ENCODE results near the gene GNG4. TPM values are rescaled to one million over a fixed set of nuclear protein-coding genes. Genes with fewer than 3 reads are reported as not detected.
"Not testable (repeated sequence)": the region's sequence is repeated elsewhere in the genome, so short reads cannot be mapped to it uniquely, and the experiment has no call there.

GNG4 gene
- total RNA-seq, 2 donors from 2014 or later: not detected

GRCh38 chr1:235663628-235664027 is 14.0 kb upstream of the GNG4 start:
- H3K4me3 Mint-ChIP-seq: no peak overlapping the region
- no peaks in the 10 kb centered on the region for H3K36me3 Mint-ChIP-seq (ENCODE audit: low read depth)
- H3K27ac Mint-ChIP-seq: no peak overlapping the region
- H3K27me3 Mint-ChIP-seq: no peaks in the 10 kb centered on the region
- H3K9me3 ChIP-seq (ENCODE audit: control insufficient read depth, low read length, poor library complexity, severe bottlenecking): no peaks in the 10 kb centered on the region
- no peaks in the 10 kb centered on the region for H3K4me1 Mint-ChIP-seq
- ATAC-seq: no peak
- DNase-seq: no peak

DNA sequence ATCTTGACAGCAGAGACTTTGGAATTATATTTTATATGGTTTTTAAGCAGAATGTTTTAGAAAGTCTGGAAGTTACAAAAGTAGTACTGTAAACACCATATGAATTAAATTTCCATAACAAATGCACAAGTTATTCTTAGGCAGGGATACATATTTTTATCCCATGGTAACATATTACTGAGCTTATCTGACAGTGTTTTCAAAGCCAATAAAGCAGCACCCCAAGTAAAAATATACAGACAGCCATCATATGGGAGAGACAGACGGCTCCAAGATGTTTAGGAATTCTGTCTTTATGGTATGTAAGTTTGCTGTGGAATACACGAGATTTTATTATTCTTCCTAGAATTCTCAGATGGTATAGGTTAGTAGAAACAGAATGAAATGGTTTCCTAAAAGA is 12.0 kb upstream of the GNG4 start:
- DNase-seq (no peak), ATAC-seq (no peak)
- Mint-ChIP-seq H3K4me3 (no peak overlapping the region), H3K4me1 (no peaks in the 10 kb centered on the region), H3K36me3 (ENCODE audit: low read depth) (no peaks in the 10 kb centered on the region), H3K27me3 (no peaks in the 10 kb centered on the region), H3K27ac (no peak overlapping the region)
- no peaks in the 10 kb centered on the region for H3K9me3 ChIP-seq (ENCODE audit: control insufficient read depth, low read length, poor library complexity, severe bottlenecking)

DNA sequence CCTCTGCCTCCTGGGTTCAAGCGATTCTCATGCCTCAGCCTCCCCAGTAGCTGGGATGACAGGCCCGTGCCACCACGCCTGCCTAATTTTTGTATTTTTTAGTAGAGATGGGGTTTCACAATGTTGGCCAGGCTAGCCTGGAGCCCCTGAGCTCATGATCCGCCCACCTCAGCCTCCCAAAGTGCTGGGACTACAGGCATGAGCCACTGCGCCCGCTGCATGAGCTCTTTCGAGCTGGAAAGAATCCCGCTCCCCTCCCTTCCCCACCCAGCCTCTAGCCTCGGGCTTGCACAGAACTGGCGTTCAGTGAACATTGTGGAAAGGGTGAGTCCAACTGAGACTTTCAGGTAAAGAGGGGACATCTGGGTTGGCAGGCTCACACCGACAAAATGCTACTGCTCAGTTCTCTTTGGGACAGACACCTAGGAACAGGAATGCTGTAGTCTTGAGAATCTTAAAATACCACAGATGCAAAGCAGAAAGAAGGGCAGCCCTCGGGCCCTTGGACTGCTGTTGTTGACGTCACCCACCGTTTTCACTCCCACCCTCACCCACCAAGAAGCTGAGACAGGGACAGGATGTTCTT is 9.7 kb upstream of the GNG4 start:
- Mint-ChIP-seq H3K27ac (no peak overlapping the region), H3K4me3 (no peak overlapping the region), H3K4me1 (no peaks in the 10 kb centered on the region), H3K27me3 (peaks cover 1% of the 10 kb centered on the region), H3K36me3 (ENCODE audit: low read depth) (no peaks in the 10 kb centered on the region)
- H3K9me3 ChIP-seq (ENCODE audit: control insufficient read depth, low read length, poor library complexity, severe bottlenecking): no peaks in the 10 kb centered on the region
- ATAC-seq: no peak
- DNase-seq: no peak

- H3K27ac Mint-ChIP-seq: no peak overlapping the region
- H3K27me3 Mint-ChIP-seq: peaks cover 11% of the 10 kb centered on the region
- no peak overlapping the region for H3K4me3 Mint-ChIP-seq
- ATAC-seq (no peak), DNase-seq (no peak)
- H3K36me3 Mint-ChIP-seq (ENCODE audit: low read depth): no peaks in the 10 kb centered on the region
- no peaks in the 10 kb centered on the region for H3K4me1 Mint-ChIP-seq
- no peaks in the 10 kb centered on the region for H3K9me3 ChIP-seq (ENCODE audit: control insufficient read depth, low read length, poor library complexity, severe bottlenecking)
Observed at GRCh38 chr1:235657747-235658526, 8.4 kb upstream of the GNG4 start.

DNA sequence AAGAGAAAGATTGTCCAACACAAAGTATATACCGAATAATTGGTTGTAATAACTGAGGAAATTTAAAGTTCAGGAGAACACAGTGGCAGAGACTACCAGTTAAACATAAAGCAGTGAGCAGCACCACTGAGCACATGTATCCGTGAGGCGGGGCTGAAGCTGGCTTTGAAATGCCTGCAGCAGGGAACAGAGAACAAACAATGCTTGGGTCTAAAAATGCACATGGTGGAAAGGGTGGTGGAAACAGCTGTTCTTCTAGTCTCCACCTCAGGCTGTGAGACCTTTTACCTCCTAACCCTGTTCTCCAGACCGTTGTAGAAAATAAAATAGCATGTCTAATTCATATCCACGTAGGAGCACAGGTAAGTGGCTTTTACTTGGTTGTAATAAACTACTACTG is 7.7 kb upstream of the GNG4 start:
- H3K27ac Mint-ChIP-seq: no peak overlapping the region
- ATAC-seq (no peak), DNase-seq (no peak)
- no peaks in the 10 kb centered on the region for H3K9me3 ChIP-seq (ENCODE audit: control insufficient read depth, low read length, poor library complexity, severe bottlenecking)
- no peak overlapping the region for H3K4me3 Mint-ChIP-seq
- no peaks in the 10 kb centered on the region for H3K4me1 Mint-ChIP-seq
- H3K27me3 Mint-ChIP-seq: peaks cover 18% of the 10 kb centered on the region
- H3K36me3 Mint-ChIP-seq (ENCODE audit: low read depth): no peaks in the 10 kb centered on the region

- no peaks in the 10 kb centered on the region for H3K9me3 ChIP-seq (ENCODE audit: control insufficient read depth, low read length, poor library complexity, severe bottlenecking)
- DNase-seq (no peak), ATAC-seq (no peak)
- Mint-ChIP-seq H3K4me3 (no peak overlapping the region), H3K27me3 (peaks cover 50% of the 10 kb centered on the region), H3K27ac (no peak overlapping the region), H3K36me3 (ENCODE audit: low read depth) (peaks cover 6% of the 10 kb centered on the region), H3K4me1 (peaks cover 11% of the 10 kb centered on the region)
Observed at GRCh38 chr1:235652364-235652763, 2.8 kb upstream of the GNG4 start.

DNA sequence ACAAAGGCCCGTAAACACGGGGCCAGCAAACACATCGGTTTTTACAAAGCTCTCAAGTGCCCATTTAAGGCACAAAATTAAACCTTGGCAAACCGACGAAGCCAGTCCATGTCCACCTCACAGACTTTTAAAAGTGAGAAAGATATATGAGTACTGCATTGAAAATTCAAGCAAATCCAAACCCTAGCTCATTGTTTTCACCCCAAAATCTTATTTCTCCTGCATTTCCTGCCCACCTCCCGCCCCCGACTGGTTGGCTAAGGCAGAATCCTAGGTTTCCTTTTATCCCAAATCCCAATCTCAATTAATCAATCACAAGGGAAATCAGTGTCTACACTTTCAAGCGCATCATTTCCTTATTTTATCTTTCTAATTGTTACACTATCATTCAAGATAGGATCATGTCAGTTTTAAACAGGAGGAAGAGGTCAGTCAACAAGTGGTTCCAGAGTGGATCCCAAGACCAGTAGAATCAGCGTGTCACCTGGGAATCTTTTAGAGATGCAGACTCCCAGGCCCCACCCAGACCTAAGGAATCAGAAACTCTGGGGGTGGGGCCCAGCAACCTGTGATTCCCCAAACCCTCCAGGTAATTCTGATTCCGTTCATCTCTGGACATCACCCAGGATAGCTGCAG is 1.7 kb upstream of the GNG4 start:
- H3K9me3 ChIP-seq (ENCODE audit: control insufficient read depth, low read length, poor library complexity, severe bottlenecking): no peaks in the 10 kb centered on the region
- ATAC-seq: no peak
- Mint-ChIP-seq H3K4me1 (peaks cover 11% of the 10 kb centered on the region), H3K27me3 (peaks cover 60% of the 10 kb centered on the region), H3K4me3 (peak overlapping the region; percentile 75), H3K27ac (peak overlapping the region; percentile 69), H3K36me3 (ENCODE audit: low read depth) (peaks cover 6% of the 10 kb centered on the region)
- no peak for DNase-seq

GRCh38 chr1:235650341-235651169 is 971 bp upstream of the GNG4 start:
- Mint-ChIP-seq H3K27me3 (peaks cover 64% of the 10 kb centered on the region), H3K36me3 (ENCODE audit: low read depth) (peaks cover 6% of the 10 kb centered on the region), H3K27ac (peak overlapping the region; percentile 69), H3K4me1 (peaks cover 11% of the 10 kb centered on the region), H3K4me3 (peak overlapping the region; percentile 75)
- H3K9me3 ChIP-seq (ENCODE audit: control insufficient read depth, low read length, poor library complexity, severe bottlenecking): no peaks in the 10 kb centered on the region
- DNase-seq (no peak), ATAC-seq (peak; percentile 10)

- peaks cover 13% of the 10 kb centered on the region for H3K4me1 Mint-ChIP-seq
- H3K36me3 Mint-ChIP-seq (ENCODE audit: low read depth): peaks cover 6% of the 10 kb centered on the region
- peak overlapping the region; percentile 77 for H3K27ac Mint-ChIP-seq
- H3K4me3 Mint-ChIP-seq: peak overlapping the region; percentile 90
- no peaks in the 10 kb centered on the region for H3K9me3 ChIP-seq (ENCODE audit: control insufficient read depth, low read length, poor library complexity, severe bottlenecking)
- peak; percentile 88 for ATAC-seq
- H3K27me3 Mint-ChIP-seq: peaks cover 66% of the 10 kb centered on the region
- peak; percentile 42 to 50 (median 49) for DNase-seq
Observed at GRCh38 chr1:235648954-235649367, 623 bp downstream of the GNG4 start.

- H3K4me1 Mint-ChIP-seq: peaks cover 14% of the 10 kb centered on the region
- peaks cover 6% of the 10 kb centered on the region for H3K36me3 Mint-ChIP-seq (ENCODE audit: low read depth)
- peak overlapping the region; percentile 77 for H3K27ac Mint-ChIP-seq
- H3K4me3 Mint-ChIP-seq: peak overlapping the region; percentile 90
- DNase-seq: no peak
- ATAC-seq: peak; percentile 4
- no peaks in the 10 kb centered on the region for H3K9me3 ChIP-seq (ENCODE audit: control insufficient read depth, low read length, poor library complexity, severe bottlenecking)
- peaks cover 67% of the 10 kb centered on the region for H3K27me3 Mint-ChIP-seq
Observed at GRCh38 chr1:235648407-235648907, 1.1 kb downstream of the GNG4 start.

- DNase-seq, H3K4me3 Mint-ChIP-seq: not testable (repeated sequence)
Observed at GRCh38 chr1:235647537-235647936, 2.0 kb downstream of the GNG4 start.

GRCh38 chr1:235646463-235646862 is 3.1 kb downstream of the GNG4 start:
- Mint-ChIP-seq H3K27ac (no peak overlapping the region), H3K4me1 (peaks cover 33% of the 10 kb centered on the region), H3K4me3 (no peak overlapping the region), H3K27me3 (peaks cover 56% of the 10 kb centered on the region), H3K36me3 (ENCODE audit: low read depth) (peaks cover 8% of the 10 kb centered on the region)
- no peaks in the 10 kb centered on the region for H3K9me3 ChIP-seq (ENCODE audit: control insufficient read depth, low read length, poor library complexity, severe bottlenecking)
- ATAC-seq: no peak
- DNase-seq: no peak

More at GRCh38 chr1:235647537-235647936, 2.0 kb downstream of the GNG4 start:
- H3K36me3 Mint-ChIP-seq (ENCODE audit: low read depth); H3K27ac Mint-ChIP-seq; ATAC-seq; H3K9me3 ChIP-seq (ENCODE audit: control insufficient read depth, low read length, poor library complexity, severe bottlenecking): not testable (repeated sequence)
- Mint-ChIP-seq H3K27me3 (peaks cover 65% of the 10 kb centered on the region), H3K4me1 (peaks cover 24% of the 10 kb centered on the region)
